HG02938 (cell line): ENCODE measurements around the gene MIB2.

Experiments used
- ATAC-seq: cut with Tn5 transposase; IDR thresholded peaks from one replicate; pipeline ENCODE4 v1.9.1; 2021; ENCODE audit warnings: mild to moderate bottlenecking, moderate library complexity; ENCODE audit not compliant: unreplicated experiment

The MIB2 gene

DNA sequence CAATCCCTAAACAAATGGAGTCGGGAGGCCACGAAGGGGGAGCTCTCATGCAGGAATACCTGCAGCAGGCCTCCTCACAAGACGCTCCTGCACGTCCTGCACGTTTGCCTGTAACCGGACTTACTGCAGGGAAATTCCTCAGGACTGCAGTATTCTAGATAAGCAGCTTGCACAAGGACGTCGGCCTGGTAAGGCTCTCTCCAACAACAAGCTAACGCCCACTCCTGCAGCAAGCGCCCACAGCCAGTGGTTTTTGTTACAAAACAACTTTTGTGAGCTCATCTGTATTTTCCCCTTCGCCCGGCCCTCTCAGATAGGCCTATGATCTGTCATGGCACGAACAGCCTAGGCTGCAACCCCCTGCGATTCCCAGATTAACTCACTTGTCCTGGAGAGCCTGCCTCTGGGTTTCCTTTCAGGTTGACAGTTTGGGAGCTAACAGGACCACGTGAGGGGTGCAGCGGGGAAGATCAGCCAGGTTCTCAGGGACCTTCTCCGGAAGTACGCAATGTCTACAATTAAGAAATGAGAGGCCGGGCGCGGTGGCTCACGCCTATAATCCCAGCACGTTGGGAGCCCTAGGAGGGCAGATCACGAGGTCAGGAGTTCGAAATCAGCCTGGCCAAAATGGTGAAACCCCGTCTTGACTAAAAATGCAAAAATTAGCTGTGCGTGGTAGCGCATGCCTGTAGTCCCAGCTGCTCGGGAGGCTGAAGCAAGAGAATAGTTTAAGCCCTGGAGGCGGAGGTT is 921 bp upstream of the MIB2 start:
- no peak for ATAC-seq

DNA sequence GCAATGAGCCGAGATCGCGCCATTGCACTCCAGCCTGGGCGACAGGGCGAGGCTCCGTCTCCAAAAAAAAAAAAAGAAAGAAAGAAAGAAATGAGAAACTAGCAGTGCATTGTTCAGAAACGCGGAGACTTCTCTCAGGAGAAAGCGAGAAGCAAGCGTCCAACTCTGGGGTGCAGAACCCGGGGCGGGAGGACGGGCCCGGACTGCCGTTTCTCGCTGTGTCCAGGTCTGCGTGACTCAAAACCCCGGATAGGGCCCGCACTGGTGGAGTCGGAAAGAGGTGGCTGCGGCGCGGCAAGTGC is 395 bp upstream of the MIB2 start:
- ATAC-seq = no peak

GRCh38 chr1:1616045-1616790 is 918 bp downstream of the MIB2 start:
- peak; percentile 18 for ATAC-seq

DNA sequence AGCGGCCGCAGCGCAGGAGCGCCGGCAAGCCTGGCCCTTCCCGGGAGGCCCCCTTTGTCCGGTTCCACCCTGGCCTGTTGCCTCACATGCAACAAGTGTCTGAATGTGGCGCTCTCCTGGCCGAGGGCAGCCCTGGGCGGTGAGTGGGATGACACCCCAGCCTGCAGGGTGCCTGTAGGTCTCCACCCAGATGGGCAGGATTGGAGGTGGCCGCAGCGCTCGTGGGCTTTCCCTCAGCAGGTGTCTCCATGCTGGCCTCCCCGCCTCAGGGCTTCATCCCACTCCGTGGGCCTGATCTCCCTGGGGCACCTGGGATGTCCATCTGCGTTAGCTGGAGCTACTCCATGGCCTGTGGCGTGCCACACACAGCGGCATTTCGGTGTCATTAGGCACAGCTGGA is 1.5 kb downstream of the MIB2 start:
- no peak for ATAC-seq

DNA sequence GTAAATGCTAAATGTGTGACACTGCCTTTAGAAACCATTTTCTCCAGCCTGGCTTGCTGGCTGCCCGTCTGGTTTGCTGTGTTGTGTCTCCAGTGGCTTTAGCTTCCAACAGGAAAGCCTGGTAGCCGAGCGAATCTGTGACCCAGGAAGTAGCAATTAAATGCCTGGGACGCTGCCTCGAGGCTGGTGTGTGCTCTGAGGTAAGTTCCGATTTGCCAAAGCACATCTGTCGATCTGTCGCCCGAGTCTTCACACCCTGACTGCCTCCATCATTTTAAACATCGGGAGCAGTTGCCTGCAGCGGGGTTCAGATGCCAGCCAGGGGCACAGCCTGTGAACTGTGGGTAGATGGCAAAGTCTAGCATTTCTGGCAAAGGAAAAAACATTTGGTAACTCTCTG is 2.2 kb downstream of the MIB2 start:
- ATAC-seq = no peak

GRCh38 chr1:1617925-1618324 is 2.6 kb downstream of the MIB2 start:
- no peak for ATAC-seq

DNA sequence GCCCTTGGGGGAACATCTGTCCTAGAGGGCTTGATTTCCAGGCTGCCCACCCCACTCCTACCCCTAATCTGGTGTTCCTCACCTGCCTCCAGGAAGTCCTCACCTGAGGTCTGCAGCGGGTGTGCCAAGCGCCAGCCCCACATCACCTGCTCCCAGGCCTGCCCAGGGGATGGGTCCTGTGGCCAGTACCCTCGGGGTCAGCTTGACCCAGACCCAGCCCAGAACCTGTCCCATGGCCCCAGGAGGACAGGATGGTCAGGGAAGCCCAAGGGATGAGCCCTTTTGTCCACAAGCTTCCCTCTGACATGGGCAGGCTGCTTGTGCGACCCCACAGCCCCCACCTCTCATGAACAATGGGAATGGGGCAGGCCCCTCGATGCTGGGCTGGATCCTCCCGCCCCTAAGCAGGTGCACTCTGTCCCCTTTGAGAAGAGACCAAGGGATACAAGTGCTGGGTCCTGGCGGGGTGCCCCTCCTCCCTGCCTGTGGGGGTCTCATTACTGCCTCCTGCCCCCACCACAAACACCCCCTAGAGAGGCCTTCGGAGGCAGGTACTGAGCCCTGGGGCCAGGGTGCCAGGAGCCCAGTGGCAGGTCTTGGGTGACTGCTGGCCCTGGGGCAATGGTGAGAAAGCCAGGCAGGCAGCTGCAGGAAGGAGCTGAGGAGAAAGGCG is 3.2 kb downstream of the MIB2 start:
- no peak for ATAC-seq

GRCh38 chr1:1619917-1620361 is 4.6 kb downstream of the MIB2 start:
- no peak for ATAC-seq

DNA sequence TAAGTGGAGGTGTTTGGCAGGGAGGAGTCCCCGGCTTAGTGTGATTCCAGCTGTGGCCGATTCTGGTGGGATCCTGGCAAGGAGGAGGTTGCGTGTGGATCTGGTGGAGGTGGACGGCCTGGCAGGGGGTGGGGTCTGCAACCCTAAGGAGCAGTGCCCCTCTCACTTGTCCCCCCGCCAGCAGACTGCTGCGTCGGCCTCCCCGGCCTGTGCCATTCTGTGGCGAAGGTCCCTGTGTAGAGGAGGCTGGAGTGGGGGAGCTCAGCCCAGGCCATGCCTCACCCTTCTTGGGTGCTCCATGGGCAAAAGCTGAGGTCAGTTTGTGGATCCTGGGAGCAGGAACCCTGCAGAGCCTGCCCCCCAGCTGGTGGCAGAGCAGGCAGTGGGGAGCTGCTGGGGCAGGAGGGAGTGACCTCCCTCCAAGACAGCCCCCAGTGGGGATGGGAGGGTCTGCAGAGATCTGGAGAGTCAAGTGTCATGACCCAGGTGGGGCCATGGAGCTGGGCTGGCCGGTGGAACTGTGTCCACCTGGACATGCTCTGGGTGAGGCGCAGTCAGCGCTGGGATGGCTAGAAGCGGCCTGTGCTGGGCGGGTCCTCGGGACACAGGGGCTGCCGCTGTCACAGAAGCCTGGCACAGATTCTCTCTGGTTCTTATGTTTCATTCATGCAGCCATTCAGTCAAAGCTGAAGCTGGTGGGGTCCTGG is 5.3 kb downstream of the MIB2 start:
- ATAC-seq = no peak

GRCh38 chr1:1621173-1622009 is 6.1 kb downstream of the MIB2 start:
- no peak for ATAC-seq

DNA sequence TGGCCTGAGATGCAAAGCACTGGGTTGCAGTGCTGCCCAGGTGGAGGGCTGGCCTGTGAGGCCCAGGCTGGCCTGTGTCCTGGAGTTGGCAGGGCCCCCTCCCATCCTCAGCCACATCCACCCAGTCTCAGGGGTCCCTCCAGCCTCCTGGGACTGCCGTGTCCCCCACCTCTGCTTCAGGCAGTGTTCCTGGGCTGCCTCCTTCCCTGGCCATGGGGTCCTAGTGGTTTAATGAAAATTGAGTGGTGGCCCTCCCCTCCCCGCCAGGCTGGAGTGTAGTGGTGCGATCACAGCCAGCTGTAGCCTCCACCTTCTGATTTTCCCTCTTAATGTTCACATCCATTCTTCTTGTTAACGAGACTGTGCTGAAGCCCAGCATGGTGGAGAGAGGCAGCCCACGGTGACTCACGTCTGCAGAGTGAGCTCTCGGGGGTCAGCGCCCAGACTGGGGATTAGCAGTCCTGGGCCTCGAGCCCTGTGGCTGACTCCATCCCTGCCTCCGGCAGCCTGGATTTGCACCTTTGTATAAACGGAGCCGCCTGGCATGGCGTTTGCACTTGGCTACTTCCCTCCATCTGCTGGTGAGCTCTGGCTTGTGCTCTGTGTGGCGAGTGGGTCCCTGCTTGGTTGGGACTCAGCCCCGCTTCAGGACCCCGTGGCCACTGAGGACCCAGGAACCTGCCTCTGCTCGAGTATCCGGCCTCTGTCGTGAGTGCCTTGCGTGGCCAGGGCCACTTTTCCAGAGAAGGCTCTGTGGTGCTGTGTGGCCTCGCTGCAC is 6.9 kb downstream of the MIB2 start:
- ATAC-seq = no peak

GRCh38 chr1:1622788-1623094 is 7.4 kb downstream of the MIB2 start:
- no peak for ATAC-seq

DNA sequence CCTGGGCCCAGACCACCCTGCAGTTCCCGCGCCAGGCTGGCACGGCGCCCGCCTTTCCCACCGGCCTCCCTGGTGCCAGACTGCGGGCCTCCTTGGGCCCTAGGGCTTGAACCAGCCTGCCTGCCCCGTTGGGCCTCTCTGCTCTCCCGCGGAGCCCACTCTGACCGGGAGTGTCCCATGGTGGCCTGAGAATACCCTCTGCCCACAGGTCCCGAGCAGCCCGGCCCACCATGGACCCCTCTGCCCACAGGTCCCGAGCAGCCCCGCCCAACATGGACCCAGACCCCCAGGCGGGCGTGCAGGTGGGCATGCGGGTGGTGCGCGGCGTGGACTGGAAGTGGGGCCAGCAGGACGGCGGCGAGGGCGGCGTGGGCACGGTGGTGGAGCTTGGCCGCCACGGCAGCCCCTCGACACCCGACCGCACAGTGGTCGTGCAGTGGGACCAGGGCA is 7.9 kb downstream of the MIB2 start:
- no peak for ATAC-seq

- no peak for ATAC-seq
Measured at GRCh38 chr1:1623631-1624442, 8.5 kb downstream of the MIB2 start.

DNA sequence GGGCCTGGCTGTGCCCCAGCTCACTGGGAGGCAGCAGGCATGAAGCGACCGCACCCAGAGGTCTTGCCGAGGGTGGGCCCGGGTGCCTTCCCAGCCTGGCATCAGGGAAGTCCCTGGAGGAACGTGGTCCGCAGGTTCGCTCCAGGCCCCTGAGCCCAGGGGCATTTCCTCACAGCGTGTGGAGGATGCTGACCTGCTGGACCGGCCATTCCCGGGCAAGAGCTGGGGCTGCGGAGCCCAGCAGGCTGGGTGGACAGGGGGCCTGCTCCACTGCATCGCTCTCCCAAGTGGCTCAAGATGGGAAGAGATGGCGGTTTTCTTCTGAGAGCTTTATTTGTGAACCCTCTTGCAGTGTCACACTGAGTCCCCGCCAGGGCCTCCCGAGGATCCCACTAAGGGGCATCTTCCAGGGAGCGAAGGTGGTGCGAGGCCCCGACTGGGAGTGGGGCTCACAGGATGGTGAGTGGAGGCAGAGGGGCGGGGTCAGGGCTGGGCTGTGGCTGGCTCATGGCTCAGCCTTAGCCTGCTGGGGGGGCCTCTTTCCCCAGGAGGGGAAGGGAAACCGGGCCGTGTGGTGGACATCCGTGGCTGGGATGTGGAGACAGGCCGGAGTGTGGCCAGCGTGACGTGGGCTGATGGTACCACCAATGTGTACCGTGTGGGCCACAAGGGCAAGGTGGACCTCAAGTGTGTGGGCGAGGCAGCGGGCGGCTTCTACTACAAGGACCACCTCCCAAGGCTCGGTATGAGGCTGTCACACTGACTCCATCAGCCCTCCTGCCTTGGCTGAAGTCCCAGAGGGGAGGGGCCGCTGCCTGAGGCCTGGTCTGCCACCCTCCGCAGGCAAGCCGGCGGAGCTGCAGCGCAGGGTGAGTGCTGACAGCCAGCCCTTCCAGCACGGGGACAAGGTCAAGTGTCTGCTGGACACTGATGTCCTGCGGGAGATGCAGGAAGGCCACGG is 9.4 kb downstream of the MIB2 start:
- ATAC-seq = no peak

- no peak for ATAC-seq
Measured at GRCh38 chr1:1625404-1625775, 10.1 kb downstream of the MIB2 start.

- ATAC-seq = no peak
Measured at GRCh38 chr1:1625824-1626206, 10.5 kb downstream of the MIB2 start.
